ENCODE data around the gene ADAM10. TPM values are rescaled to one million over a fixed set of nuclear protein-coding genes. Genes with fewer than 3 reads are reported as not detected.

The ADAM10 gene
- polyA plus RNA-seq, 3 donors: 66.0 to 269 (median 149) TPM

DNA sequence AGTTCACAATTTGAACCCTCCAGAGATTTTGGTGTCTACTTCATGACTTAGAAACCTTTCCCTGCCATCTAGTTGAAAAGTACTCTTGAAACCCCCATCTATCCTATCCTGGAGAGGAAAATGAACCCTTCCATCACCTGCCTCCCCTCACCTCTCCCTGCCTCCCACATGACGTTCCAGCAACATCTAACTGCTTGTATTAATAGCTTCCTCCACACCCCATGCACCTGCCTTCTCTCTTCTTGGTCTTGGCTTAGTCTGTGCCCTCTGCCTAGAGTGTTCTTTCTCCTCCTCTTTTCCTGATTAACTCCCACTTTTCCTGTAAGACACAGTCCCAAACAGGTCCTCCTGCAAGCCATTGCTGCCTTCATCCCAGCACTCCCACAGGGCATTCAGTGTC lies 210.0 kb downstream of the ADAM10 start:
- Histone ChIP-seq H4K20me1 (ENCODE audit: insufficient read depth, low read length) (no peaks in the 10 kb centered on the region), H3K9ac (ENCODE audit: insufficient read depth, low read length, poor library complexity, severe bottlenecking) (no peak overlapping the region), H3K4me1 (ENCODE audit: control insufficient read depth in 1 of 2, insufficient read depth in 2 of 2, low read length in 2 of 2) (no peaks in the 10 kb centered on the region), H3K9me3 (replicated peaks in 1 of 2; ENCODE audit: control insufficient read depth in 1 of 2, insufficient read depth in 1 of 2, low read length in 2 of 2) (no peaks in the 10 kb centered on the region), H2AFZ (ENCODE audit: insufficient read depth, low read depth, low read length, poor library complexity, severe bottlenecking) (no peak overlapping the region), H3K27ac (ENCODE audit: low read depth in 1 of 2, low read length in 2 of 2) (no peak overlapping the region), H3K4me3 (replicated peaks in 1 of 3; ENCODE audit: low read depth in 2 of 3, low read length in 3 of 3) (no peak overlapping the region), H3K79me2 (ENCODE audit: insufficient read depth, low read length) (no peaks in the 10 kb centered on the region), H3K4me2 (replicated peaks; ENCODE audit: extremely low read depth, low read length, poor library complexity, severe bottlenecking) (no peak overlapping the region), H3K36me3 (replicated peaks in 1 of 2; ENCODE audit: control insufficient read depth in 1 of 2, insufficient read depth in 2 of 2, low read length in 2 of 2) (no peaks in the 10 kb centered on the region), H3K27me3 (ENCODE audit: control insufficient read depth in 2 of 2, insufficient read depth in 2 of 2, low read length in 2 of 2) (no peaks in the 10 kb centered on the region)
- 100% methylated on average over 1 of the region's 1 CpG for WGBS (ENCODE audit: insufficient coverage)
- no peak for DNase-seq
- intact Hi-C loops (cut with micrococcal nuclease): no loop called here
- Mint-ChIP-seq H3K4me1 (no peaks in the 10 kb centered on the region), H3K9me3 (peaks cover 0 to 2% (median 0%) of the 10 kb centered on the region in 7 donors), H3K27ac (no peak overlapping the region), H3K27me3 (ENCODE audit: low read depth in 3 of 3) (peaks cover 2 to 6% (median 2%) of the 10 kb centered on the region in 3 donors), H3K36me3 (no peaks in the 10 kb centered on the region), H3K4me3 (no peak overlapping the region)
- TF ChIP-seq, protein P1, sequence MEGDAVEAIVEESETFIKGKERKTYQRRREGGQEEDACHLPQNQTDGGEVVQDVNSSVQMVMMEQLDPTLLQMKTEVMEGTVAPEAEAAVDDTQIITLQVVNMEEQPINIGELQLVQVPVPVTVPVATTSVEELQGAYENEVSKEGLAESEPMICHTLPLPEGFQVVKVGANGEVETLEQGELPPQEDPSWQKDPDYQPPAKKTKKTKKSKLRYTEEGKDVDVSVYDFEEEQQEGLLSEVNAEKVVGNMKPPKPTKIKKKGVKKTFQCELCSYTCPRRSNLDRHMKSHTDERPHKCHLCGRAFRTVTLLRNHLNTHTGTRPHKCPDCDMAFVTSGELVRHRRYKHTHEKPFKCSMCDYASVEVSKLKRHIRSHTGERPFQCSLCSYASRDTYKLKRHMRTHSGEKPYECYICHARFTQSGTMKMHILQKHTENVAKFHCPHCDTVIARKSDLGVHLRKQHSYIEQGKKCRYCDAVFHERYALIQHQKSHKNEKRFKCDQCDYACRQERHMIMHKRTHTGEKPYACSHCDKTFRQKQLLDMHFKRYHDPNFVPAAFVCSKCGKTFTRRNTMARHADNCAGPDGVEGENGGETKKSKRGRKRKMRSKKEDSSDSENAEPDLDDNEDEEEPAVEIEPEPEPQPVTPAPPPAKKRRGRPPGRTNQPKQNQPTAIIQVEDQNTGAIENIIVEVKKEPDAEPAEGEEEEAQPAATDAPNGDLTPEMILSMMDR (IDR thresholded peaks at IDR 0.05): no peak

DNA sequence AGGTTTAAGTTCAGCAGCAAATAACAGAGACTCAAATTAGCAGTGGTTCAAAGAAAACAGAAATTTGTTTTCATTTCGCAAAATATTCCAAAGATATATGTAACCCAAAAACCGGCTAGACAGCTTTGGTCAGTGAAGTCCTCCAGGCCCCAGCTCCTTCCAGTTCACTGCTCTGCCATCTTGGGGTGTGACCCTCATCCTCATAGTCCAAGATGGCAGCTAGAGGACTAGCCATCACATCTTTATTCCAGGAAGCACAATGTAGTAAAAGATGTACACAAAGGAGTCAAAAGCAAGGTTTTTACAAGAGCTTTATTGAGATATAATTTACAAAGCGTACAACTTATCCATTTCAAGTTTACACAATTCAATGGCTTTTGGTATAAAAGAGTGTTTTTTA lies 210.6 kb downstream of the ADAM10 start:
- H3K4me2 ChIP-seq (replicated peaks; ENCODE audit: extremely low read depth, low read length, poor library complexity, severe bottlenecking): no peak overlapping the region
- H3K79me2 ChIP-seq (ENCODE audit: insufficient read depth, low read length): no peaks in the 10 kb centered on the region
- no peaks in the 10 kb centered on the region for H3K36me3 ChIP-seq (replicated peaks in 1 of 2; ENCODE audit: control insufficient read depth in 1 of 2, insufficient read depth in 2 of 2, low read length in 2 of 2)
- no peak overlapping the region for H3K9ac ChIP-seq (ENCODE audit: insufficient read depth, low read length, poor library complexity, severe bottlenecking)
- H3K4me1 Mint-ChIP-seq: no peaks in the 10 kb centered on the region
- H3K27ac ChIP-seq (ENCODE audit: low read depth in 1 of 2, low read length in 2 of 2): no peak overlapping the region
- no peak overlapping the region for H3K4me3 Mint-ChIP-seq
- DNase-seq: no peak
- no peaks in the 10 kb centered on the region for H3K36me3 Mint-ChIP-seq
- no peak overlapping the region for H3K27ac Mint-ChIP-seq
- no peaks in the 10 kb centered on the region for H3K27me3 ChIP-seq (ENCODE audit: control insufficient read depth in 2 of 2, insufficient read depth in 2 of 2, low read length in 2 of 2)
- H3K4me1 ChIP-seq (ENCODE audit: control insufficient read depth in 1 of 2, insufficient read depth in 2 of 2, low read length in 2 of 2): no peaks in the 10 kb centered on the region
- no peak overlapping the region for H2AFZ ChIP-seq (ENCODE audit: insufficient read depth, low read depth, low read length, poor library complexity, severe bottlenecking)
- no peaks in the 10 kb centered on the region for H3K9me3 ChIP-seq (replicated peaks in 1 of 2; ENCODE audit: control insufficient read depth in 1 of 2, insufficient read depth in 1 of 2, low read length in 2 of 2)
- TF ChIP-seq, protein P1 (IDR thresholded peaks at IDR 0.05): no peak
- H3K27me3 Mint-ChIP-seq (ENCODE audit: low read depth in 3 of 3): peaks cover 2 to 6% (median 2%) of the 10 kb centered on the region in 3 donors
- peaks cover 0 to 2% (median 0%) of the 10 kb centered on the region in 7 donors for H3K9me3 Mint-ChIP-seq
- intact Hi-C loops (cut with micrococcal nuclease): no loop called here
- no peak overlapping the region for H3K4me3 ChIP-seq (replicated peaks in 1 of 3; ENCODE audit: low read depth in 2 of 3, low read length in 3 of 3)
- H4K20me1 ChIP-seq (ENCODE audit: insufficient read depth, low read length): no peaks in the 10 kb centered on the region
- 94% methylated on average over 2 of the region's 3 CpGs for WGBS (ENCODE audit: insufficient coverage)

Small RNA genes lying within 50 kb of the gene (small RNA-seq; reads per million reads assigned to genes)
- gene AC091046.1 (ENCODE audit: insufficient read length, low read depth): not detected
- gene RF00012 (ENCODE audit: insufficient read length, low read depth): not detected

Other genes starting within 250 kb of the ADAM10 start
- 10 to 100 TPM in 1 of 3 donors, 1 to 10 TPM in 2; 3.4 to 10.9 (median 3.4) TPM for gene MINDY2, start 21.6 kb upstream of the ADAM10 start, polyA plus RNA-seq
- 100 to 1,000 TPM in 1 of 3 donors, 10 to 100 TPM in 2; 26.5 to 105 (median 34.3) TPM for gene SLTM, start 184.0 kb upstream of the ADAM10 start, polyA plus RNA-seq
- gene RNF111, start 238.0 kb upstream of the ADAM10 start, polyA plus RNA-seq: 10 to 100 TPM; 10.2 to 28.0 (median 18.2) TPM